Tibial nerve (tissue), 4 donors: ENCODE data around the gene TGFB3. TPM values are rescaled to one million over a fixed set of nuclear protein-coding genes. Genes with fewer than 3 reads are reported as not detected.
"Not testable (repeated sequence)": the region's sequence is repeated elsewhere in the genome, so short reads cannot be mapped to it uniquely, and the experiment has no call there.

ENCODE experiments used
- DNase-seq, 2 donors: peaks; one replicate each; pipeline ENCODE4 v3.0.0-alpha.2; 2019; ENCODE audit warnings: low spot score in 2 of 2
- H3K27ac ChIP-seq, 4 donors: fragments of 200-600 bp; sonication (generic) in 3 of 4; one replicate each; pipeline ENCODE4 v1.5.1; 2017 to 2019; ENCODE audit warnings: mild to moderate bottlenecking in 1 of 4
- H3K27me3 ChIP-seq, 2 donors: fragments of 200-600 bp; sonication (generic) in 1 of 2; one replicate each; pipeline versions ENCODE4 v1.5.1 to v1.6.0; 2017 to 2019
- H3K36me3 ChIP-seq, 3 donors: fragments of 200-600 bp; sonication (generic); one replicate each; pipeline ENCODE4 v1.5.1; 2018 to 2019
- H3K4me1 ChIP-seq, 4 donors: fragments of 200-600 bp; sonication (generic) in 3 of 4; one replicate each; pipeline ENCODE4 v1.5.1; 2017 to 2019
- H3K4me3 ChIP-seq, 4 donors: fragments of 200-600 bp; sonication (generic) in 3 of 4; one replicate each; pipeline ENCODE4 v1.5.1; 2017 to 2019; ENCODE audit warnings: mild to moderate bottlenecking in 1 of 4, moderate library complexity in 1 of 4
- H3K9me3 ChIP-seq, 4 donors: fragments of 200-600 bp; sonication (generic) in 3 of 4; one replicate each; pipeline ENCODE4 v1.5.1; 2017 to 2019
- CTCF ChIP-seq, 5 experiments: fragments of 200-600 bp in 3 of 5; fragments of 450-650 bp in 2 of 5; sonication (generic) in 3 of 5; IDR thresholded peaks; one replicate each; pipeline ENCODE4 v1.5.1; 2016 to 2019; ENCODE audit warnings: antibody characterized with exemption in 5 of 5, mild to moderate bottlenecking in 3 of 5, moderate library complexity in 2 of 5
- EP300 ChIP-seq, 2 donors: sonication (generic); formaldehyde crosslinking; IDR thresholded peaks; one replicate each; pipeline ENCODE4 v1.6.1; 2017; ENCODE audit warnings: antibody characterized with exemption in 2 of 2, mild to moderate bottlenecking in 1 of 2
- POLR2A ChIP-seq, 2 donors: fragments of 450-650 bp; IDR thresholded peaks; one replicate each; pipeline ENCODE4 v1.6.1; 2017; ENCODE audit warnings: antibody characterized with exemption in 2 of 2, mild to moderate bottlenecking in 2 of 2, moderate library complexity in 2 of 2
- WGBS, 2 donors: methylation state at CpG; one replicate each; pipeline ENCODE4 v1.1.5; 2018; 5-methylcytosine and 5-hydroxymethylcytosine counted together
- total RNA-seq, 4 donors: library from RNA; depleted of rRNA; stranded (reverse); fragments of >200 nt; gene quantifications; one replicate each; pipeline ENCODE4 v1.1.0, GENCODE V29; 2016

TGFB3 gene
- total RNA-seq, 4 donors from 2014 or later: 3.1 to 10.0 (median 5.6) TPM

- peaks cover 0 to under 1% (median 0%) of the 10 kb centered on the region in 4 donors for H3K4me1 ChIP-seq
- H3K36me3 ChIP-seq: peaks cover 0 to 14% (median 0%) of the 10 kb centered on the region in 3 donors
- H3K27me3 ChIP-seq: no peaks in the 10 kb centered on the region
- no peak for TF ChIP-seq CTCF (IDR thresholded peaks at IDR 0.05)
- no peak for TF ChIP-seq EP300 (IDR thresholded peaks at IDR 0.05)
- TF ChIP-seq POLR2A (IDR thresholded peaks at IDR 0.05): no peak
- H3K4me3 ChIP-seq: no peak overlapping the region
- 40 to 50% methylated on average over 2 of the region's 2 CpGs for WGBS, 2 donors
- H3K9me3 ChIP-seq: no peaks in the 10 kb centered on the region
- H3K27ac ChIP-seq: no peak overlapping the region
- no peak for DNase-seq
Measured at GRCh38 chr14:75933712-75934296, 48.0 kb downstream of the TGFB3 start.

GRCh38 chr14:75928690-75929181 lies 53.1 kb downstream of the TGFB3 start:
- Histone ChIP-seq H3K9me3 (no peaks in the 10 kb centered on the region), H3K4me1 (peaks cover 0 to 5% (median 0%) of the 10 kb centered on the region in 4 donors), H3K27me3 (no peaks in the 10 kb centered on the region), H3K27ac (no peak overlapping the region), H3K36me3 (peaks cover 0 to 12% (median 0%) of the 10 kb centered on the region in 3 donors), H3K4me3 (no peak overlapping the region)
- no peak for DNase-seq
- no peak for TF ChIP-seq POLR2A (IDR thresholded peaks at IDR 0.05)
- TF ChIP-seq EP300 (IDR thresholded peaks at IDR 0.05): no peak
- TF ChIP-seq CTCF (IDR thresholded peaks at IDR 0.05): no peak
- 27 to 32% methylated on average over 5 of the region's 5 CpGs for WGBS, 2 donors

GRCh38 chr14:75927564-75928087 lies 54.2 kb downstream of the TGFB3 start:
- Histone ChIP-seq H3K9me3 (no peaks in the 10 kb centered on the region), H3K36me3 (peaks cover 0 to 7% (median 0%) of the 10 kb centered on the region in 3 donors), H3K27me3 (no peaks in the 10 kb centered on the region), H3K4me1 (peaks cover 0 to 5% (median 0%) of the 10 kb centered on the region in 4 donors), H3K27ac (no peak overlapping the region), H3K4me3 (no peak overlapping the region)
- DNase-seq: no peak
- TF ChIP-seq EP300 (IDR thresholded peaks at IDR 0.05): no peak
- no peak for TF ChIP-seq POLR2A (IDR thresholded peaks at IDR 0.05)
- TF ChIP-seq CTCF (IDR thresholded peaks at IDR 0.05): no peak
- 77% methylated on average over 6 of the region's 6 CpGs for WGBS, 2 donors

- Histone ChIP-seq H3K27ac (no peak overlapping the region), H3K36me3 (peaks cover 0 to 7% (median 0%) of the 10 kb centered on the region in 3 donors), H3K27me3 (no peaks in the 10 kb centered on the region), H3K4me1 (peaks cover 0 to 5% (median 0%) of the 10 kb centered on the region in 4 donors), H3K9me3 (no peaks in the 10 kb centered on the region), H3K4me3 (no peak overlapping the region)
- DNase-seq: no peak
- TF ChIP-seq CTCF (IDR thresholded peaks at IDR 0.05): no peak
- TF ChIP-seq POLR2A (IDR thresholded peaks at IDR 0.05): no peak
- no peak for TF ChIP-seq EP300 (IDR thresholded peaks at IDR 0.05)
- 89 to 94% methylated on average over 4 of the region's 4 CpGs for WGBS, 2 donors
Measured at GRCh38 chr14:75926431-75927115, 55.2 kb downstream of the TGFB3 start.

GRCh38 chr14:75925141-75925840 lies 56.5 kb downstream of the TGFB3 start:
- not testable (repeated sequence) for H3K27me3 ChIP-seq, DNase-seq, H3K36me3 ChIP-seq, H3K4me3 ChIP-seq, H3K27ac ChIP-seq, H3K4me1 ChIP-seq, H3K9me3 ChIP-seq
- 96 to 99% methylated on average over 16 to 21 of the region's 54 CpGs for WGBS, 2 donors

GRCh38 chr14:75920421-75920820 lies 61.4 kb downstream of the TGFB3 start:
- not testable (repeated sequence) for H3K4me3 ChIP-seq, H3K27ac ChIP-seq, H3K36me3 ChIP-seq, DNase-seq, H3K9me3 ChIP-seq, H3K27me3 ChIP-seq, H3K4me1 ChIP-seq
- 98 to 99% methylated on average over 4 of the region's 4 CpGs for WGBS, 2 donors
